ENCODE measurements around the gene UBAP2L.
A peak's percentile ranks its signal among the peaks of the same experiment; 100 is the strongest.

- TF ChIP-seq RARB (CRISPR knock-in tag; IDR thresholded peaks at IDR 0.05) (0 out of 2 replicates have a peak, but pooled peaks have one; percentile 24), TOX (CRISPR knock-in tag; IDR thresholded peaks at IDR 0.05; ENCODE audit: borderline replicate concordance) (no peak), POU6F1 (CRISPR knock-in tag; IDR thresholded peaks at IDR 0.05; ENCODE audit: borderline replicate concordance, low read depth) (peak; percentile 76; the same call in 1 of the 2 replicates), CSRNP3 (CRISPR knock-in tag; IDR thresholded peaks at IDR 0.05) (no peak), CREB5 (CRISPR knock-in tag; IDR thresholded peaks at IDR 0.05; ENCODE audit: low read depth) (no peak), ZFP30 (CRISPR knock-in tag; IDR thresholded peaks at IDR 0.05) (no peak)
These were observed at the start of gene UBAP2L for GRCh38 chr1:154220071-154220969.
